Gastrocnemius medialis (tissue), 4 donors: Measurements from ENCODE around the gene RPS3A. TPM values are rescaled to one million over a fixed set of nuclear protein-coding genes. Genes with fewer than 3 reads are reported as not detected.

Source experiments
- ATAC-seq, 2 donors: fragments of 150-250 bp; one replicate each; pipeline ENCODE4 v1.9.1; 2016
- DNase-seq, 2 donors: peaks; one replicate each; pipeline ENCODE4 v3.0.0-alpha.2; 2019
- H3K27ac ChIP-seq, 4 donors: fragments of 200-600 bp; sonication (generic); 1 replicate in 1 of 4; 2 replicates in 3 of 4; pipeline ENCODE4 v1.5.1; 2016 to 2018; ENCODE audit warnings: mild to moderate bottlenecking in 2 of 4, moderate library complexity in 1 of 4
- H3K27me3 ChIP-seq, 3 donors: fragments of 200-600 bp; sonication (generic) in 2 of 3; 1 replicate in 1 of 3; 2 replicates in 2 of 3; pipeline versions ENCODE4 v1.5.1 to v1.6.0; 2016 to 2019; ENCODE audit warnings: mild to moderate bottlenecking in 1 of 3, moderate library complexity in 1 of 3
- H3K36me3 ChIP-seq, 2 donors: fragments of 200-600 bp; sonication (generic) in 1 of 2; one replicate each; pipeline ENCODE4 v1.5.1; 2017 to 2018
- H3K4me1 ChIP-seq, 2 donors: fragments of 200-600 bp; sonication (generic) in 1 of 2; one replicate each; pipeline ENCODE4 v1.5.1; 2016 to 2017; ENCODE audit warnings: mild to moderate bottlenecking in 2 of 2
- H3K4me3 ChIP-seq, 4 donors: fragments of 200-600 bp; sonication (generic) in 3 of 4; 1 replicate in 1 of 4; 2 replicates in 3 of 4; pipeline ENCODE4 v1.5.1; 2016 to 2019; ENCODE audit warnings: mild to moderate bottlenecking in 2 of 4
- H3K9me3 ChIP-seq, 3 donors: fragments of 200-600 bp; sonication (generic) in 2 of 3; 1 replicate in 1 of 3; 2 replicates in 2 of 3; pipeline ENCODE4 v1.5.1; 2016 to 2019
- CTCF ChIP-seq, 5 experiments: fragments of 450-650 bp in 3 of 5; fragments of 200-600 bp in 2 of 5; sonication (generic) in 2 of 5; IDR thresholded peaks in 4 of 5; conservative IDR thresholded peaks in 1 of 5; 1 replicate in 4 of 5; 2 replicates in 1 of 5; pipeline ENCODE4 v1.5.1; 2016 to 2019; ENCODE audit warnings: antibody characterized with exemption in 5 of 5, mild to moderate bottlenecking in 3 of 5, moderate library complexity in 3 of 5
- POLR2A ChIP-seq, 2 donors: fragments of 450-650 bp; IDR thresholded peaks; one replicate each; pipeline ENCODE4 v1.6.1; 2017; ENCODE audit warnings: antibody characterized with exemption in 2 of 2, mild to moderate bottlenecking in 2 of 2, moderate library complexity in 2 of 2
- in situ Hi-C, 4 donors: fragments of 200-750 bp; cut with MboI; loops; one replicate each; pipeline versions ENCODE4 v1.15.0 to v1.8.0; 2017; ENCODE audit warnings: low sequenced_read_pairs in 4 of 4
- intact Hi-C: fragments of 100-400 bp; cut with DNase I; formaldehyde crosslinking; loops from one replicate; pipeline ENCODE4 v1.15.1; 2023; ENCODE audit warnings: low total_unique reads
- total RNA-seq, 4 donors: library from RNA; depleted of rRNA; stranded (reverse); fragments of >200 nt; gene quantifications; one replicate each; pipeline versions ENCODE4 v1.1.0 to v1.2.3, GENCODE V29; 2016

Gene RPS3A
- total RNA-seq, 4 donors from 2014 or later: 1,618 to 1,974 (median 1,771) TPM

DNA sequence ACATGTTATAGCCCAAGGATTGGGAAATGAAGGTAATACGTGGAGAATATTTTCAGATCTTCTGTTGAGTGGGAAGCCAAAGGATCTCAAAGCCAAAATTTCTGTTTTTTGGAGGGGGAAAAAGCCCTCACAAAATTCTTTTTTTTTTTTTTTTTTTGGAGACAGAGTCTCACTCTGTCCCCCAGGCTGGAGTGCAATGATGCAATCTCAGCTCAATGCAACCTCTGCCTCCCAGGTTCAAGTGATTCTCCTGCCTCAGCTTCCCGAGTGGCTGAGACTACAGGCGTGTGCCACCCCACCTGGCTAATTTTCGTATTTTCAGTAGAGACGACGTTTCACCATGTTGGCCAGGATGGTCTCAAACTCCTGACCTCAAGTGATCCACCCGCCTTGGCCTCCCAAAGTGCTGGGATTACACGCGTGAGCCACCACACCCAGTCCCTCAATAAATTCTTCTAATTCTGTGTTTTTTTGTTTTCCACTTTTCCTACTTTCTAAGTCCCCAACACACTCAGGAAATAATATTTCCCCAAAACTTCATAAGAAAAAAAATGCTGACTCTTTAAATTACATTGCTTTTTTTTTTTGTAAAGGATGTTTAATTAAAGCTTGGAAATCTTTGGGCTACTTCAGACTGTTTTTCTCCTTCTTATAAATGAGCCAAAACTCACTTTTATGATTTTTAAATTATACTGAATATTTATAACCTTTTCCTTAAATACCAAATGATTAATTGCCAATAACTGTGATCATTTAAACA lies 51.6 kb downstream of the RPS3A start:
- no peak for TF ChIP-seq POLR2A (IDR thresholded peaks at IDR 0.05)
- no peak for TF ChIP-seq CTCF (IDR thresholded peaks at IDR 0.05 in 4 of 5, conservative IDR thresholded peaks at IDR 0.05 in 1 of 5)
- no peak for ATAC-seq
- peaks cover 0 to 31% of the 10 kb centered on the region in 2 donors for H3K36me3 ChIP-seq
- H3K9me3 ChIP-seq: no peaks in the 10 kb centered on the region
- no peaks in the 10 kb centered on the region for H3K27me3 ChIP-seq
- no peak overlapping the region for H3K4me3 ChIP-seq
- in situ Hi-C loops (no loop called here), intact Hi-C loops (no loop called here)
- H3K27ac ChIP-seq: no peak overlapping the region
- no peak for DNase-seq
- no peaks in the 10 kb centered on the region for H3K4me1 ChIP-seq

DNA sequence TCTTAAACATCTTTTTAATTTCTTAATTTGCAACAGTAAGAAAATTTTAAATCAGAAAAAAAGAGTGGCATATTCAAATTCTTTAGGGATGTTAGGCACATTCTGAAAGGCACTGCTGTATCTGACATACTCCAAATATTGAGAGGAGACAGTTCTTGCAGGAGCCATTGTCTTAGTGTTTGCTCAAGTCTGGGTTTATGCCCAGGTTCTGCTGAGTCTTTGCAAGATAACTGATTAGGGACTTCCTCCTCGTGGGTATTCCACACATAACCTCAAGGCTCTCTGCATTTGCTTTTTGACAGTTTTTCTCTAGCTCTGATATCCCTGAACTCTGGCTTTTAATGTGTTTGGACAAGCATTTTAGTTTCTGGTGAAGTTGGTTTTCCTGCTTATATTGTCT lies 52.6 kb downstream of the RPS3A start:
- DNase-seq (no peak), ATAC-seq (no peak)
- no peak for TF ChIP-seq CTCF (IDR thresholded peaks at IDR 0.05 in 4 of 5, conservative IDR thresholded peaks at IDR 0.05 in 1 of 5)
- no peak for TF ChIP-seq POLR2A (IDR thresholded peaks at IDR 0.05)
- Histone ChIP-seq H3K4me3 (no peak overlapping the region), H3K36me3 (peaks cover 0 to 21% of the 10 kb centered on the region in 2 donors), H3K27me3 (no peaks in the 10 kb centered on the region), H3K9me3 (no peaks in the 10 kb centered on the region), H3K27ac (no peak overlapping the region), H3K4me1 (no peaks in the 10 kb centered on the region)
- in situ Hi-C loops (no loop called here), intact Hi-C loops (no loop called here)

DNA sequence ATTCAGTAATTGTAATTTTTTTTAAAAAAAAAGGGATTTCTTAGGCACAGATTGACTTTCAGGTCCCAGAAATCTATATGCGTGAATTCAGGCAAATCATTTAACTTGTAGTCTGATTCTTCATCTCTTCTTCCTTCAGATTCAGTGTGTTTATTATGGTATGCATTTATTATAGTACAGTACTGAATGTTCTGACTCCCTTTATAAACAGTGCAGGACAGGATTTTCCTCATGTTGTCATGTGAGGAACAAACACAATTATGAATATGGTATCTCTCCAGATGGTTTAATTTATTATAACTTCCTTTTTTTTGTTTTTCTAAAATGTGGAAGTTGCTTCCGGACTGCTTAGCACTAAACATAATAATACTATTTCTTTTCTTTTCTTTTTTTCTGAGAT lies 54.2 kb downstream of the RPS3A start:
- no peak for TF ChIP-seq POLR2A (IDR thresholded peaks at IDR 0.05)
- TF ChIP-seq CTCF (IDR thresholded peaks at IDR 0.05 in 4 of 5, conservative IDR thresholded peaks at IDR 0.05 in 1 of 5): no peak
- no peak for ATAC-seq
- Histone ChIP-seq H3K27ac (no peak overlapping the region), H3K36me3 (peaks cover 0 to 12% of the 10 kb centered on the region in 2 donors), H3K9me3 (no peaks in the 10 kb centered on the region), H3K4me1 (no peaks in the 10 kb centered on the region), H3K27me3 (no peaks in the 10 kb centered on the region), H3K4me3 (no peak overlapping the region)
- DNase-seq: no peak
- intact Hi-C loops: no loop called here
- in situ Hi-C loops: no loop called here

Other genes starting within 250 kb of the RPS3A start
- 10 to 100 TPM in 2 of 4 donors, 1 to 10 TPM in 2; 8.5 to 18.0 (median 11.9) TPM for gene LRBA, start 84.3 kb upstream of the RPS3A start, total RNA-seq
- not detected for gene PRSS48, start 177.5 kb downstream of the RPS3A start, total RNA-seq
- 10 to 100 TPM; 35.6 to 73.1 (median 50.5) TPM for gene SH3D19, start 226.0 kb downstream of the RPS3A start, total RNA-seq